Mucosa of gallbladder (tissue), 1 donor: ENCODE results near the gene GGA2. TPM values are rescaled to one million over a fixed set of nuclear protein-coding genes. Genes with fewer than 3 reads are reported as not detected.

Source experiments
- DNase-seq: peaks from one replicate; pipeline ENCODE4 v3.0.0-alpha.2; 2020; ENCODE audit warnings: low spot score
- total RNA-seq: library from RNA; stranded (reverse); gene quantifications from one replicate; pipeline ENCODE4 v1.2.1, GENCODE V29; 2021
- donor health status: DM: no; HTN: no; CAD: no.

GGA2 gene
- total RNA-seq, 1 donor from 2014 or later: 54.3 TPM

DNA sequence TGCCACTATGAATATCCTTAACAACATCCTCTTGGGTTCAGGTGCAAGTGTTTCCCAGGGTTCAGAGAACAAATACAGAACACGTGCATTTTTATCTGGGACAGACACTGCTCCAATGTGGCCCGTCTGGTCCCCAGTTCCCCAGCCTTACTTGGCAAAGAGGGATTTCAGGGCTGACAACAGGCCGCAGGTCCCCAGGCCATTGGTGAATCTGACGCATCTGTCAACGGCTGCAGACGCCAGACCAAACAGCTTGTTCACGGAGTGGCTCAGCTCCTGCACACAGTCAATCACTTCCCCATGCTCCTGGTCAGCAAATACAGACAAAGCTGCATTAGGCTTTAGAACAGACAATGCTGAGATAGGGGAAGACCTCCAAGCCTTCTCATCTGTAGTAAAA lies 93.5 kb downstream of the GGA2 start:
- no peak for DNase-seq

DNA sequence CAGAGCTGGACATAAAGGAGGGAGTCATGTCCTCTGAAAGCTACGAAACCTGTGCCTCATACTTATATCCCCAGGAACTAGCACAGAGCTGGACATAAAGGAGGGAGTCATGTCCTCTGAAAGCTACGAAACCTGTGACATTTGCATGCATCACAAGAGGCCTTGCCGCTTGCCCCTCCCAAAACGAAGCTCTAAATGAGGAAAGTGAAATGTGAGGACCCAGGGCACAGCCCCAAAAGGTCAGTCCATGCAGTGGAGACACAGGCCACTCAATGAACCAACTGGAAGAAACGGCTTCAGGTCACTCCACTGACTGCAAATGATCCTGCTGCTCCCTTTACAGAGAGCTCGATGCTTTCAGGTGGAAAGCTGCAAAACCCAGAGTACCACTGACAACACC lies 95.6 kb downstream of the GGA2 start:
- DNase-seq: no peak

Other genes starting within 250 kb of the GGA2 start
- gene SCNN1B, start 208.2 kb downstream of the GGA2 start, total RNA-seq: 2.2 TPM
- gene COG7, start 57.3 kb downstream of the GGA2 start, total RNA-seq: 27.4 TPM
- 17.2 TPM for gene EARS2, start 46.9 kb upstream of the GGA2 start, total RNA-seq
- gene UBFD1, start 47.2 kb upstream of the GGA2 start, total RNA-seq: 64.9 TPM
- gene NDUFAB1, start 85.8 kb upstream of the GGA2 start, total RNA-seq: 87.2 TPM
- 11.3 TPM for gene PALB2, start 130.8 kb upstream of the GGA2 start, total RNA-seq
- gene DCTN5, start 131.0 kb upstream of the GGA2 start, total RNA-seq: 60.8 TPM
- 4.2 TPM for gene PLK1, start 168.4 kb upstream of the GGA2 start, total RNA-seq
- gene ERN2, start 202.7 kb upstream of the GGA2 start, total RNA-seq: 197 TPM
- not detected for gene CHP2, start 244.5 kb upstream of the GGA2 start, total RNA-seq